Measurements from ENCODE around the gene CTAGE6.
"Not testable (repeated sequence)": the region's sequence is repeated elsewhere in the genome, so short reads cannot be mapped to it uniquely, and the experiment has no call there.

Gene CTAGE6

GRCh38 chr7:143757596-143757995 is at the start of gene CTAGE6:
Gene CTAGE6, minus strand, starts transcription at chr7:143757696. Its CDS starts 38 bp downstream, at chr7:143757658.
- DNase-seq: not testable (repeated sequence)

DNA sequence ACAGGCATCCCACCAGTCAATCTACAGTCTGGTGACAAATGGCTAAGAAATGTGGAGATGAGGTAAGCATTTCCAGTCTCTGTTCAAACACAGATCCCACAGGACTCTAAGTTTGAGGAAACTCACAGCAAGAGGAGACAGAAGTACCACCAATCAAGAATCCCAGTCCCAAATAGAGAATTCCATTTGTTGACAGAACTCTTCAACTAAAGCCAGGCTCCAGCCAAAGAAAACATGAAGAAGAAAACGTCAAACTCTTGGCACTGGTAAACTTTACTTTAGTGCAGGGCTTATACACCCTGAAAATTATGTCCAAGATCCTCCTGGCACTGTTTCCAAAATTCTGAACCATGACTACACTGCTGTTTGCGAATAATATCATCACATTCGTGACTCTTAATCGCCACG is 49.2 kb upstream of the CTAGE6 start:
- DNase-seq: not testable (repeated sequence)

DNA sequence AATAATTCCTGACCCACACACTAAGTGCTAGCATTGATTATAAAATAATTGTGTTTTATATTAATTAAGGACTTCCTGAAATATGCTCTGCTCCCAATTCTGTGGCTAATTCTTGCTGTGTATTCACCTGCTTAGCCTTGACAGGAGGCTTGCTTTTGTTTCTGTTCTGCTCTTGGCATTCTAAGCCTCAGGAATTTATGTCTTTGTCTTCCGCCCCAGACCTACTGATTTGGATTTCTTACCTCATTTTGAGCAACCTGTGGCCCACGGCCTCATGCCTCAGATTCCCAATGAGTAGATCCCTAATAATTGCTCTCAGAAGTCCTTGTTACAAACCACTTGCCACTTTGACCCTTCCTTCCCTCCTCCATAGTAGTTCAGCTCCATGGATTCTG is 40.4 kb upstream of the CTAGE6 start:
- DNase-seq: not testable (repeated sequence)

DNA sequence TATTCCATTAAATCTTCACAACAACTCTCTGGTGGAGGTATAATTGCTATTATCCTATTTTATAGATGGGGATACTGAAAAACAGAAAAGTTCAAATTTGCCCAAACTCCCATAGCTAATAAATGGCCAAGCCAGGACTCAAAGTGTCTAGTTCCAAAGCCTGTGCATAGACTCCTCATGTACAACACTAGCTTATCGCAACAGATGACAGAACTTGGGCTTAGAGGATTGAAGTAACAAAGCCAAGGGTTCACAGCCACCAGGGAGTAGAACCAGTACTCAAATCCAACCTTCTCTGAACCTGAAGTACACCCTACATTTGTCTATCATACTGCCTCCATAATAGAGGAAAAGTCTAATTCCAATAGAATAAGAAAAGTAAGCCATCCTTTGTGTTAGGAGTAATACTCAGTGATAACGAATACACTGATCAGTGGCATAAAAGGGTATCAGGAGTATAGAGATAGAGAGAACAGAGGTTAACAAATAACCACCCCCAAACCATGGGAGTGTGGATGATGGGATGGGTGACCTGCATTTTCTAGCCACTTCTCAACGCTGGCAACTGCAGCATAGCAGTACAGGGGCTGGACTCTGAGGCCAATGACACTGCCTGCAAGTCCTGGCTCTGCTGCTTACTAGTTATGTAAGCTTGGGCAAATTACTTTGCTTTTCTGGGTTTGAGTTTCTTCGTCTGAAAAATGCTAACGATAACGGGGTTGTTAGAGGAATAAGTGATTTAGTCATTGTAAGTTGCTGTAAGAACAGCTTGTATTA is 39.8 kb upstream of the CTAGE6 start:
- DNase-seq: not testable (repeated sequence)

DNA sequence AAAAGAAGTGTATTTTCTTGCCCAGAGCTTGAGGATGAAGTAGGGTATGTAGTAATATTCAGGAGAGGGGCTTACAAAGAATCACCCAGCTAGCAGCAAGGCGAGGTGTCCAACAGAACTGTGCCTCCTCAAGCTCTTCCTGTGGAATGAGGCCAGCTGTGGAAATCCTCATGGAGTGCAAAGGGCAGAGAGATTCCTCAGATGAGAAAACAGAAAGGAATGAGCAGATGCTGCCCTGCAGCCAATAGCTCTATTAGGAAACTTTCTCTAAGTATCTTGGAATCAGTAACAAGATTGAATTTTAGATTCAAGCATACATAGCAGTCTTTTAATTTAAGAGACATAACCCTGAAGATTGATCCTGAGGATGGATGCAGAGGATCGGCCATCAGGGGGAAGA is 38.2 kb upstream of the CTAGE6 start:
- not testable (repeated sequence) for DNase-seq

DNA sequence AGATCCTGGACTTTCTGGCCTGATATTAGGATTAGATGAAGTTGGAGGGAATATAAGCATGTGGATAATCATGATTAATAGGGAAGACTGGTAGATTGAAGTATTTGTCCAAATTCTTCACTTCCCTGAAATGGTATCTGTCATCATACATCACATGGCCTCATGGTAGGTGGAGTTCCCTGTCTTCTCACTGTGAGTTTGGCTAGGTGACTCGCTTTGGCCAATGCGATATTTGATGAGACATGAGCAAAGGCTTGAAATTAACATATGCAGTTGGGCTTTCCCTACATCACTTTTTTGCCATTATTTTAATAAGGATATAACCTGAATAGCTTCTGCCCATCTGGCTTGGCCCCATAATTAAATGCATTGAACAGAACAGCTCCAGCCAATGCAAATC is 35.1 kb upstream of the CTAGE6 start:
- DNase-seq: not testable (repeated sequence)

DNA sequence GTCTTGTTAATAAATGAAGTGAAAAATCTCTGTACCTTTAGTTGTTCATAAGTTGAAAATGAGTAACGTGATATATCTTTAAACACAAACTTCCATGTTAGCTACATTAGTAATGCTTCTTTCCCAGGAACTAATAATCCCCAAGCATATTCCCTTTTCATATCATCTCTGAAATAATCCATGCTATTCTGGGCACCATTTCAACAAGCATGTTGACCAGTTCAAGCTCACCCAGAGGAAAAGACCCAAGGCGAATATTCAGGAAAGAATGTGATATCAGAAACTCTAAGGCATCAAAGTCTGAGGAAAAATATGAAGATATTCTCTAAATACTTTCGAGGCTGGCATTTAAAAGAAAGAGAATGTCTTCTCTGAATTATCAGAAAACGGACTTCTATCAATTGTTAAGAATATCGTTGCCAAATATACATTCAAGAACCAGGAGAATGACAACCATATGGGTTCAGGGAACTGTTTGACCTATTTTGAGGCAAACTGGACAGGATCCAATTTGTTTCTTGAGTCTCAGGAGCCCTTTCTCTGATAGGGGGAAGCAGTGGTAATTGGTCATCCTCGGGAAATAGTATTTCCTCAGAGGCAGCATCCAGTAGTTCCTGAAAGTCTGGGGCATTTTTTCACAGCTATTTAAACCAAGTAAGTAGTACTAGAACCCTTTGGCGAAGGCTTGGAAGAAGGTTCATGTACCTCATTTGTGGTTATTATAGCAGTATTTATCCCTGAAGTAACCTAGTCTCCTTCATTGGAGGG is 28.1 kb upstream of the CTAGE6 start:
- DNase-seq: not testable (repeated sequence)

GRCh38 chr7:143779591-143779990 is 22.1 kb upstream of the CTAGE6 start:
- not testable (repeated sequence) for DNase-seq

GRCh38 chr7:143772738-143773468 is 15.4 kb upstream of the CTAGE6 start:
- not testable (repeated sequence) for DNase-seq

DNA sequence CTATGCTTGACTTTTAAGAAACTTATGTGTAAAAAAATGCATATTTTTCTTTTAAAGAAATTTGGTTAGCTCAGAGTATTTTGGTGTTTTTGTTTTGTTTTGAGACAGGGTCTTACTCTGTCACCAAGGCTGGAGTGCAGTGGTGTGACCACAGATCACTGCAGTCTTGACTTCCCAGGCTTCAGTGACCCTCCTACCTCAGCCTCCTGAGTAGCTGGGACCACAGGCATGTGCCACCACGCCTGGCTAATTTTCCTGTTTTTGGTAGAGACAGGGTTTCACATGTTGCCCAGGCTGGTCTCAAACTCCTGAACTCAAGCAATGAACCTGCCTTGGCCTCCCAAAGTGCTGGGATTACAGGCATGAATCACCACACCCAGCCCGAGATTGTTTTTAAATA is 10.0 kb upstream of the CTAGE6 start:
- not testable (repeated sequence) for DNase-seq

GRCh38 chr7:143765678-143766077 is 8.2 kb upstream of the CTAGE6 start:
- DNase-seq: not testable (repeated sequence)

DNA sequence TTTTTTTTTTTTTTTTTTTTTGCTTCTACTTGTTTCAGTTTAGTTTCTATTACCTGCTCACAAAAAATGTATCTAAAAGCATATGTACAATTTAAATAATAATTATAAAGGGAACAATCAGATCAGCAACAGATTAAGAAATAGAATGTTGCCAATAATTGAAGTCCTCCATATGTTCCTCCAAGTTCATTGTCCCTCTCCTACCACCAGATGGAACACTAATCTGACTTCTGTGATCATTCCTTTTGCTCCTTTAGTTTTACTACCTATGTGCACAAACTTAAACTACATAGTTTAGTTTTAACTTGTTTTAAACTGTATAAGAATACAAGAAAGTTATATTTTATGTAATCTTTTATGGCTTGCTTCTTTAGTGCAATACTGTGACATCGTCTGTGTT is 5.6 kb upstream of the CTAGE6 start:
- not testable (repeated sequence) for DNase-seq

GRCh38 chr7:143745340-143745739 is 12.2 kb downstream of the CTAGE6 start:
- DNase-seq: not testable (repeated sequence)

DNA sequence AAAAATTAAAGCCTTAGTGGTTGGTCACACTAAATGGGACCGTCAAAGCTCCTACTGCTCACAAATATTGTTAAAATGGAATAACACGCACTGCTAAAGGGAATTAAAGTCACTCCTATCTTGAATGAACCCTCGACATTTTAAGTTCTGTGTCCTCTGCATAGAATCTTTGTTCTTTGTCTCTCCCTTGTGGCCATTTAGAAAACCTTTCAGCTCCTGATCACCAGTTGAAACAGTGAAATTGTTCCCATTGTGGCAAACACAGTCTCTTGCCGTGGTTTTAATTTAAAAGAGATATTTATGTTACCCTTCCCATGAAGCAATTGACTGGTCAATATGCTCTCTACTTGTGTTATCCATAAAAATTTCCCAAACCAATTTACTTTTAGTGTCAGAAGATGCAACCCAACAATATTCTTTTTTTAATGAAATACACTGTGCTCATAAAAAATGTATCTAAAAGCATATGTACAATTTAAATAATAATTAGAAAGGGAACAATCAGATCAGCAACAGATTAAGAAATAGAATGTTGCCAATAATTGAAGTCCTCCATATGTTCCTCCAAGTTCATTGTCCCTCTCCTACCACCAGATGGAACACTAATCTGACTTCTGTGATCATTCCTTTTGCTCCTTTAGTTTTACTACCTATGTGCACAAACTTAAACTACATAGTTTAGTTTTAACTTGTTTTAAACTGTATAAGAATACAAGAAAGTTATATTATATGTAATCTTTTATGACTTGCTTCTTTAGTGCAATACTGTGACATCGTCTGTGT is 20.3 kb downstream of the CTAGE6 start:
- not testable (repeated sequence) for DNase-seq

DNA sequence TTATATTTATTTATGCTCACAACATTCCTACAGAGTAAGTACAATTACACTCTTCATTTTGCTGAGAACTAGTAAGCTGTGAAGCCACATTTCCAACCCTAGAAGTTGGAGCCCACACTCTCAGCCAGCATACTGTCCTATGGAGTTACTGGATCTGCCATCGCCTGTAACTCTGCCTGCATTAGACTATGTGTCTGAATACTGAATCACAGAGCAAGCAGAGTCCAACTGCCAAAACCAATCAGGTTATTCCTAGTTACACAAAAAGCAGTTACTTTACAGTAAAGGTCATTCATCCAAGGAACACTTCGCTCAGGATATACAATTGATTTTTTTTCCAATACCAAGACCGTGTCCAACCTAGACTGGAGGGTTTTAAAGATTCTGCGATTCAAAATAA is 21.5 kb downstream of the CTAGE6 start:
- DNase-seq: no peak

DNA sequence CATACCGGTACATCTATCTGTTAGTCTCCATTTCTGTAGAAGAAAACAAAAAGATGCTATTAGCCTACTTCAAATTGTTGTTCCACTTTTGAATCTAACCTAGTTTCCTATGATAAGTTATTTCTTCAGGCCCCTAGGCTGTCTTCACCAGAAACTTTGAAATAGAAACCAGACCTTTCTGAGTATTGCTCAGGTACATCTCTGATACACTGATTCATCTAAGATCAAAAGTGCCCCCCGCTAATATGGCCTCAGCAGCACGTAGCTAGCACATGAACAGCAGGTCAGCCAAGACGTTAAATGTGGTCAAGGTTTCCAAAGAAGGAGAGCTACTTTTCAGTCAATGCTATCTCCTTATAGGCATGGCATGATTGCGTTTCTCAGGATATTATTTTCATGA is 23.6 kb downstream of the CTAGE6 start:
- no peak for DNase-seq

GRCh38 chr7:143728333-143728862 is 29.1 kb downstream of the CTAGE6 start:
- DNase-seq: no peak

DNA sequence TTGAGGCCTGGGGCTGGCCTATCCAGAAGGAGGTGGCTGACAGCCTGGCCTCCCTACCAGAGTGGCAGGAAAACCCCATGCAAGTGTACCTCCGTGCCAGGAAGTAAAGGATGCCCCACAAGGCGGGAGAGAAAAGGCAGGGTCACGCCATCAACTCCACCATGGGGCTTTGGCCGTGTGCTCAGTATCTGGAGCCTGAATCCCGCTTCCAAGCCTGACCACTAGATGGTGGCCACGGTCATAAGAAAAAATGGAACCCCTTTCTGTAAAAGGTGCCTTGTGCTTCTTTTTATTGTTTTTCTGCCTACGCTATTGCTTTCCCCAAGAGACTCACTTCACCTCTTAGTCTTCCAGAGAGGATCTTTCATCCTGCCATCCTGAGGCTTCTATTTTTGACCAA is 29.9 kb downstream of the CTAGE6 start:
- not testable (repeated sequence) for DNase-seq

DNA sequence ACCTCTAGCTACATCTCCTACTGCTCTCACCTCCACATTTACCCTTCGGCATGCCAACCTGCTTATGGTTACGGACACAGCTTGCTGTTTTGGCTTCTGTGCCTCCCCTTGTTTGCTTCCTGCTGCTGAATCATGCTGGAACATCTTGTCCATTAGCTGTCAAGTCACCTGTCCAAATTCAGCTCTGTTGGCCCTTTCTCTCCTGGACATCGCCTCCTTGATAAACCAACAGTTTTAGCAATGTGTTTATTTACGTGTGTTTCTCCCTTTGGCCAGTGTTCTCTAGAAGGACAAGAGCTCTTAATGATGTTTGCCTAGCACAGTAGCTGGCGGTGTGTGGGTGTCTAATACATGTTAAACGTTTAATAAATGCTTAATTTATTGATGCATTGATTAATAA is 31.4 kb downstream of the CTAGE6 start:
- DNase-seq: not testable (repeated sequence)

- not testable (repeated sequence) for DNase-seq
Observed at GRCh38 chr7:143720335-143720734, 37.2 kb downstream of the CTAGE6 start.

DNA sequence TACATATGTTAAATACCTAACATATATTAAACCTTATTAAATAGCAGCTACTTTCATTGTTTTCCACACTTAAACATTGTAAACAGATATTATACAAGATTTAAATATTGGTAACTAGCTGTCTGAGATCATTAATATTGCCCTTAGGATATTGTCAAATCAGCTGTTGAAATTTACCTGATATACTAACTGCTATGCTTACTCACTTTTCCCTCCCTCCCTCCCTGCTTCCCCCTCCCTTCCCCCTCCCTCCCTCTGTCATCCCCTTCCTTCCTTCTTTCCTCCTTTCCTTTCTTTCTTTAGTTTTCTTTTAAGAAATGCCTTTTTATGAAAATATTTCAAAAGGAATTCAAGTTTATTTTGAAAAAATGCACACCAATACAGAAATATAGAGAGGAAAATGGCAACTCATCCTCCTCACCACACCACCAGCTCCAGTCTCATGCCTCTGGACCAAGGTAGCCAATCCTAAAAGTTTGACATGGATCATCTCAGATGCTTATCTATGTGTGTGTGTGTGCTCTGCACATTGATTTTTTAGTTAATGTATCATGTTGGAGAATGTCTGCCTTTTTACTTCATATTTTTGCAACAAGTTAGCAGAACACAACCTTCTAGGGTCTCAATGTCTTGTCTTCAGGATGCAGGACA is 41.8 kb downstream of the CTAGE6 start:
- DNase-seq: not testable (repeated sequence)

Measured in NCI-H1048 (cell line).